Panc1 (cell line): ENCODE measurements around the gene SYT5. TPM values are rescaled to one million over a fixed set of nuclear protein-coding genes. Genes with fewer than 3 reads are reported as not detected.

Source experiments
- ATAC-seq: fragments of 200-7000 bp; cut with Tn5 transposase; 2 replicates; pipeline ENCODE4 v1.9.1; 2020; ENCODE audit warnings: mild to moderate bottlenecking, moderate library complexity
- BruUV-seq: library from RNA; stranded (reverse); fragments of 400-500 nt; replicated peaks from 2 replicates; lab custom pipeline; 2021; lab: Mats Ljungman, UMichigan
- CTCF ChIA-PET: fragments of 300-600 bp; sonication (Branson Sonifier 250); formaldehyde crosslinking; loops from one replicate; lab custom pipeline; 2022; ENCODE audit warnings: antibody characterized with exemption; lab: Charles Lee
- POLR2A ChIA-PET: fragments of 300-600 bp; sonication (Branson Sonifier 250); formaldehyde crosslinking; loops from one replicate; lab custom pipeline; 2022; ENCODE audit warnings: antibody characterized with exemption; lab: Charles Lee
- DNase-seq: peaks from one replicate; pipeline ENCODE4 v3.0.0-alpha.2; 2010; ENCODE audit warnings: low read depth, low spot score
- H3K27ac ChIP-seq: 2 replicates; pipeline ENCODE4 v1.5.1; 2011; ENCODE audit warnings: mild to moderate bottlenecking, low read length, inconsistent platforms
- H3K27me3 ChIP-seq: fragments of 200-500 bp; sonication (Bioruptor generic); 2 replicates; pipeline ENCODE4 v1.6.0; 2014; ENCODE audit warnings: low read length, inconsistent platforms; ENCODE audit not compliant: control insufficient read depth, insufficient read depth
- H3K36me3 ChIP-seq: fragments of 200-500 bp; sonication (Bioruptor generic); 2 replicates; pipeline ENCODE4 v1.5.1; 2014; ENCODE audit warnings: inconsistent platforms, mild to moderate bottlenecking, low read length, moderate library complexity; ENCODE audit not compliant: control insufficient read depth, insufficient read depth
- H3K4me1 ChIP-seq: 2 replicates; pipeline ENCODE4 v1.5.1; 2011; ENCODE audit warnings: inconsistent platforms, mild to moderate bottlenecking, low read length, moderate library complexity; ENCODE audit not compliant: control insufficient read depth, insufficient read depth
- H3K4me3 ChIP-seq, 2 experiments: 2 replicates each; pipeline ENCODE4 v1.5.1; 2011 to 2012; ENCODE audit warnings: low read depth in 2 of 2, low read length in 2 of 2, mild to moderate bottlenecking in 2 of 2, inconsistent platforms in 1 of 2, moderate library complexity in 1 of 2
- H3K9me3 ChIP-seq: fragments of 200-500 bp; sonication (Bioruptor generic); 2 replicates; pipeline ENCODE4 v1.5.1; 2014; ENCODE audit warnings: low read depth, mild to moderate bottlenecking, inconsistent platforms, low read length, moderate library complexity; ENCODE audit not compliant: control insufficient read depth, insufficient read depth
- CTCF ChIP-seq: fragments of 450-650 bp; IDR thresholded peaks from 2 replicates; pipeline ENCODE4 v1.5.1; 2017; ENCODE audit warnings: mild to moderate bottlenecking
- POLR2AphosphoS5 ChIP-seq: IDR thresholded peaks from 2 replicates; pipeline ENCODE4 v1.6.1; 2012; ENCODE audit warnings: mild to moderate bottlenecking, low read depth, low read length, moderate library complexity
- SIN3A ChIP-seq: IDR thresholded peaks from 2 replicates; pipeline ENCODE4 v1.6.1; 2012; ENCODE audit warnings: low read depth, mild to moderate bottlenecking, low read length, moderate library complexity, borderline replicate concordance; ENCODE audit not compliant: insufficient read depth
- TCF7L2 ChIP-seq: IDR thresholded peaks from 2 replicates; pipeline ENCODE4 v1.6.1; 2011; ENCODE audit warnings: mild to moderate bottlenecking, low read depth, low read length, inconsistent platforms
- in situ Hi-C: cut with HindIII; loops from 2 replicates; pipeline ENCODE4 v1.10.0; 2016; ENCODE audit warnings: low sequenced_read_pairs, low pct_unique_long_range_greater_than_20kb
- intact Hi-C: fragments of 100-400 bp; cut with micrococcal nuclease; formaldehyde crosslinking; loops from one replicate; pipeline ENCODE4 v1.10.0; 2022; ENCODE audit not compliant: unreplicated experiment
- total RNA-seq: library from RNA; stranded (reverse); gene quantifications from one replicate; pipeline ENCODE4 v1.2.1, GENCODE V29; 2021; ENCODE audit not compliant: unreplicated experiment
- TF ChIP-seq, protein P1 (sequence below), 2 experiments: IDR thresholded peaks; 2 replicates each; pipeline ENCODE4 v1.6.1; 2011 to 2012; ENCODE audit warnings: low read depth in 2 of 2, control low read depth in 1 of 2, low read length in 1 of 2, mild to moderate bottlenecking in 1 of 2, moderate library complexity in 1 of 2; ENCODE audit not compliant: insufficient read depth in 1 of 2

Gene SYT5
- total RNA-seq, 1 experiment from 2014 or later = 3.2 TPM

DNA sequence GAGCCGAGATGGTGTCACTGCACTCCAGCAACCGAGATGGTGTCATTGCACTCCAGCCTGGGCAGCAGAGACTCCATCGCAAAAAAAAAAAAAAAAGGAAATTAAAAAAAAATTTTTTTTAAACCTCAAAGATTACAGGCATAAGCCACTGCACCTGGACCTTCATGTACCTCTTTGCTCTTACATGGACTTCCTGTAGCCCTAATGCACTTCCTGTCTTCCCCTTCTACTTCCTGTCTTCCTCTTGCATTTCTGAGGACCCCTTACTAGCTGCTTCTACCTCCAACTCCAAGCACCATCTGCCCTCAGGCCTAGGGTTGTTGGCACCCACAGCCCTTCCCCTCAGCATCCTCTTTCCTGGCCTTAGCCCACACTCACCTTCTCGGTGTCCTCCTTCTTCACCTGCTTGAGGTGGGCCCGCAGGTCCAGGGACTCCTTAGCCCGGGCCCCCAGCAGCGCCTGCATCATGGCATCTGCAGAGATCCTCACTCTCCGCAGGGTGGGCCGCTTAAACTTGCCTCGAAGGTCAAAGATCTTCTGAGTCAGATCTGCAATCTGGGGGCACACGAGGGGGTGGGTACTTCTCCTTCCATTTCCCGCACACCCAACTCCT, 26.3 kb downstream of the SYT5 start:
- H3K9me3 ChIP-seq = no peaks in the 10 kb centered on the region
- no peak overlapping the region for H3K27ac ChIP-seq
- DNase-seq (no peak), ATAC-seq (no peak)
- in situ Hi-C loops = no loop called here
- ChIA-PET POLR2A (no interaction called here), CTCF (no interaction called here)
- H3K36me3 ChIP-seq = no peaks in the 10 kb centered on the region
- peaks cover 8% of the 10 kb centered on the region; the same call in 1 of the 2 replicates for H3K4me1 ChIP-seq
- H3K4me3 ChIP-seq = no peak overlapping the region
- intact Hi-C loops = no loop called here
- TF ChIP-seq POLR2AphosphoS5 = no peak
- TF ChIP-seq CTCF = no peak
- TF ChIP-seq, protein P1, sequence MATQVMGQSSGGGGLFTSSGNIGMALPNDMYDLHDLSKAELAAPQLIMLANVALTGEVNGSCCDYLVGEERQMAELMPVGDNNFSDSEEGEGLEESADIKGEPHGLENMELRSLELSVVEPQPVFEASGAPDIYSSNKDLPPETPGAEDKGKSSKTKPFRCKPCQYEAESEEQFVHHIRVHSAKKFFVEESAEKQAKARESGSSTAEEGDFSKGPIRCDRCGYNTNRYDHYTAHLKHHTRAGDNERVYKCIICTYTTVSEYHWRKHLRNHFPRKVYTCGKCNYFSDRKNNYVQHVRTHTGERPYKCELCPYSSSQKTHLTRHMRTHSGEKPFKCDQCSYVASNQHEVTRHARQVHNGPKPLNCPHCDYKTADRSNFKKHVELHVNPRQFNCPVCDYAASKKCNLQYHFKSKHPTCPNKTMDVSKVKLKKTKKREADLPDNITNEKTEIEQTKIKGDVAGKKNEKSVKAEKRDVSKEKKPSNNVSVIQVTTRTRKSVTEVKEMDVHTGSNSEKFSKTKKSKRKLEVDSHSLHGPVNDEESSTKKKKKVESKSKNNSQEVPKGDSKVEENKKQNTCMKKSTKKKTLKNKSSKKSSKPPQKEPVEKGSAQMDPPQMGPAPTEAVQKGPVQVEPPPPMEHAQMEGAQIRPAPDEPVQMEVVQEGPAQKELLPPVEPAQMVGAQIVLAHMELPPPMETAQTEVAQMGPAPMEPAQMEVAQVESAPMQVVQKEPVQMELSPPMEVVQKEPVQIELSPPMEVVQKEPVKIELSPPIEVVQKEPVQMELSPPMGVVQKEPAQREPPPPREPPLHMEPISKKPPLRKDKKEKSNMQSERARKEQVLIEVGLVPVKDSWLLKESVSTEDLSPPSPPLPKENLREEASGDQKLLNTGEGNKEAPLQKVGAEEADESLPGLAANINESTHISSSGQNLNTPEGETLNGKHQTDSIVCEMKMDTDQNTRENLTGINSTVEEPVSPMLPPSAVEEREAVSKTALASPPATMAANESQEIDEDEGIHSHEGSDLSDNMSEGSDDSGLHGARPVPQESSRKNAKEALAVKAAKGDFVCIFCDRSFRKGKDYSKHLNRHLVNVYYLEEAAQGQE (IDR thresholded peaks at IDR 0.05; ENCODE audit: insufficient read depth in 1 of 2, low read depth in 2 of 2, low read length in 1 of 2) = no peak
- no peak for TF ChIP-seq SIN3A
- TF ChIP-seq TCF7L2 = no peak
- no peaks in the 10 kb centered on the region for H3K27me3 ChIP-seq
- BruUV-seq = no TSS peak

DNA sequence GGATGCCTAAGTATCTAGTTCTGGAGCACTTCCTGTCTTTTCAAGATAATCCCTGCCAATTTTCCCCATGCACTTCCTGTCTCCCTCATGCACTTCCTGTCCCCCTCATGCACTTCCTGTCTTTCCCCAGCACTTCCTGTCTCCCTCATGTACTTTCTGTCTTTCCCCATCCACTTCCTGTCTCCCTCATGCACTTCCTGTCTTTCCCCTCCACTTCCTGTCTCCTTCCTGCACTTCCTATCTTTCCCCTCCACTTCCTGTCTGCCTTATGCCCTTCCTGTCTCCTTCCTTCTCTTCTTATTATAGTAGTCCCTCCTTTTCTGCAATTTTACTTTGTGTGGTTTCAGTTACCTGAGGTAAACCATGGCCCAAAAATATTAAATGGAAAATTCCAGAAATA, 28.1 kb downstream of the SYT5 start:
- POLR2A ChIA-PET = interaction anchor here (0.6 kb wide), 1 partner anchor 14 kb away, joined by 4 read pairs; no protein-coding TSS in a partner anchor

More for the DNA sequence above, 28.1 kb downstream of the SYT5 start:
- ATAC-seq (no peak), DNase-seq (no peak)
- CTCF ChIA-PET = interaction anchor here (0.8 kb wide), 1 partner anchor 232 kb away, joined by 4 read pairs; no protein-coding TSS in a partner anchor
- BruUV-seq = no TSS peak
- no peak for TF ChIP-seq POLR2AphosphoS5
- TF ChIP-seq SIN3A = no peak
- no peak for TF ChIP-seq CTCF
- TF ChIP-seq TCF7L2 = no peak
- TF ChIP-seq, protein P1 (IDR thresholded peaks at IDR 0.05; ENCODE audit: insufficient read depth in 1 of 2, low read depth in 2 of 2, low read length in 1 of 2) = no peak
- Histone ChIP-seq H3K4me3 (no peak overlapping the region), H3K4me1 (peaks cover 11% of the 10 kb centered on the region; the same call in 1 of the 2 replicates), H3K9me3 (no peaks in the 10 kb centered on the region), H3K27me3 (no peaks in the 10 kb centered on the region), H3K27ac (no peak overlapping the region; the same call in 1 of the 2 replicates), H3K36me3 (no peaks in the 10 kb centered on the region)
- in situ Hi-C loops (no loop called here), intact Hi-C loops (no loop called here)
